NCI-H82 treated with DMSO at 0.1 percent for 48 hours (cell line): Measurements from ENCODE around the gene GRID1.
"Not testable (repeated sequence)": the region's sequence is repeated elsewhere in the genome, so short reads cannot be mapped to it uniquely, and the experiment has no call there.

Experiments used
- DNase-seq: peaks from one replicate; lab custom pipeline; 2025; ENCODE audit not compliant: unreplicated experiment; lab: John Stamatoyannopoulos, UW

GRID1 gene

GRCh38 chr10:85976267-85976793, 390.3 kb downstream of the GRID1 start:
- no peak for DNase-seq

- no peak for DNase-seq
Measured at GRCh38 chr10:85971494-85971893, 395.1 kb downstream of the GRID1 start.

GRCh38 chr10:85967594-85967993, 399.0 kb downstream of the GRID1 start:
- no peak for DNase-seq

- no peak for DNase-seq
Measured at GRCh38 chr10:85961479-85962067, 405.0 kb downstream of the GRID1 start.

- DNase-seq = no peak
Measured at GRCh38 chr10:85961073-85961472, 405.5 kb downstream of the GRID1 start.

- DNase-seq = no peak
Measured at GRCh38 chr10:85959239-85959638, 407.4 kb downstream of the GRID1 start.

GRCh38 chr10:85950921-85951320, 415.7 kb downstream of the GRID1 start:
- DNase-seq = no peak

GRCh38 chr10:85946713-85947326, 419.8 kb downstream of the GRID1 start:
- no peak for DNase-seq

GRCh38 chr10:85936161-85936560, 430.4 kb downstream of the GRID1 start:
- no peak for DNase-seq

GRCh38 chr10:85934586-85934985, 432.0 kb downstream of the GRID1 start:
- no peak for DNase-seq

- DNase-seq = not testable (repeated sequence)
Measured at GRCh38 chr10:85929993-85930392, 436.6 kb downstream of the GRID1 start.

- no peak for DNase-seq
Measured at GRCh38 chr10:85927952-85928665, 438.5 kb downstream of the GRID1 start.

- DNase-seq = no peak
Measured at GRCh38 chr10:85926986-85927385, 439.6 kb downstream of the GRID1 start.

- DNase-seq = no peak
Measured at GRCh38 chr10:85926136-85926535, 440.5 kb downstream of the GRID1 start.

- DNase-seq = no peak
Measured at GRCh38 chr10:85925201-85925750, 441.3 kb downstream of the GRID1 start.

- DNase-seq = no peak
Measured at GRCh38 chr10:85924382-85925102, 442.1 kb downstream of the GRID1 start.

GRCh38 chr10:85922356-85923129, 444.1 kb downstream of the GRID1 start:
- no peak for DNase-seq

GRCh38 chr10:85921789-85922188, 444.8 kb downstream of the GRID1 start:
- no peak for DNase-seq

- no peak for DNase-seq
Measured at GRCh38 chr10:85920311-85920710, 446.3 kb downstream of the GRID1 start.

GRCh38 chr10:85919491-85920021, 447.0 kb downstream of the GRID1 start:
- no peak for DNase-seq
